ENCODE measurements around the gene PF4V1. TPM values are rescaled to one million over a fixed set of nuclear protein-coding genes. Genes with fewer than 3 reads are reported as not detected.

The PF4V1 gene
- total RNA-seq, 2 donors from 2014 or later = not detected

DNA sequence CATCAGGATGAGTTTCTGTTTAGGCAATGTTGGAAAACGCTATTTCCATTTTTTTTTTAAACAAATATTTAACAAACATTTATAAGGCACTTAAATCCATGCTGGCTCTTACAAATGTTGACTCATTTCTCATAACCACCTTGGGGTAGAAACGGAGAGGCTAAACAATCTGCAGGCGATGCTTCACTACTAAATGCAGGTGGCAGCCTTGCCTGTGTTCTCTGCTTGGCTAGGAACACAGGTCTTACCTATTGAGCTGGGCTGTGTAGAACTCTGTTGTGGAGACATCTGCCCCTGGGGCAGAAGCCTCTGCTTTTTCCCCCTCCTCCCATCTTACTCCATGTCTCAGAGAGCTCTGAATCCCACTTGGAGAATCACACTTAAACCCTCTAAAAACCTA is 14.7 kb downstream of the PF4V1 start:
- intact Hi-C loops (cut with DNase I, micrococcal nuclease) = no loop called here
- peak; percentile 69 for ATAC-seq
- DNase-seq = peak; percentile 36 to 74

DNA sequence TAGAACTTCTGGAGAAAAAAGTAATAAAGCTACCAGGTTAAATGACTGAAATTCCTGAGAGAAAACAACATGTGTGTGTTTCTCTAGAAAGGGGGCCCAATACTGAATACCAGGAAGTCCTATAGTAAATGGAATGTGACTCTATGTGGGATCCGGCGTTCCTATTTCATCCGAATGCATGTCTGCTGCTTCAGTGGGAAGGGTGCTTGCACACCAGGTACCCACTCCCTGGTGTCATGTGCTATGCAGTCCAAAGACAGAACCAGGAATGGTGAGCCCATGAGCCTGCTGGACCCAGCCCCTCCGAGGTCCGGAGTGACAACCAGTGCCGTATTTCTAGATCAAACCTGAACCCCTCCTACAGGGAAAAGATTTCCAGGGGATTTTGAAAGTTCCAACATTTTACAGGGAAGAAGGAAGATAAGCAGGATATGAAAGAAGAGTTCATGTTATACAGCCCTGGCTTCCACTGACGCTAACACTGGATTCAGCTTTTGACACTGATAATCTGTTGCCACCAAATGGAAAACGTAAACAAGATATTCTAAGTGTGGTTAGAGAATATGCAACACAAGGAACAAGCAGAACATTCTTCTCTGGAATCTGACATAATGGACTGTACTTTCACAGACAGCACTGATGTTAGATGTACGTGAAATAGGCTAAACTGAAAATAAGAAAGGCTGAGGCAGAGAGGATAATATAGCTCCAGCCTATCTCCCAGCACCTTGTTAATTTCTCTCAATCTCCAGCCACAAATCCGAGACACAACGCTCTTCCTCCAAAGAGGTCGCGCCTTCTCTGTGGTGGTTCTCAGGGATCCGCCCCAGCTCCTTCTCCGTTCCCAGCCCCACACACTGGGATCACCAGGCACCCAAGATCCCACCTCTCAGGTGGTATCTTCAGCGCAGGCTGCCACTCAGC is 15.4 kb downstream of the PF4V1 start:
- DNase-seq = peak in 1 of 2 donors; percentile 31

DNA sequence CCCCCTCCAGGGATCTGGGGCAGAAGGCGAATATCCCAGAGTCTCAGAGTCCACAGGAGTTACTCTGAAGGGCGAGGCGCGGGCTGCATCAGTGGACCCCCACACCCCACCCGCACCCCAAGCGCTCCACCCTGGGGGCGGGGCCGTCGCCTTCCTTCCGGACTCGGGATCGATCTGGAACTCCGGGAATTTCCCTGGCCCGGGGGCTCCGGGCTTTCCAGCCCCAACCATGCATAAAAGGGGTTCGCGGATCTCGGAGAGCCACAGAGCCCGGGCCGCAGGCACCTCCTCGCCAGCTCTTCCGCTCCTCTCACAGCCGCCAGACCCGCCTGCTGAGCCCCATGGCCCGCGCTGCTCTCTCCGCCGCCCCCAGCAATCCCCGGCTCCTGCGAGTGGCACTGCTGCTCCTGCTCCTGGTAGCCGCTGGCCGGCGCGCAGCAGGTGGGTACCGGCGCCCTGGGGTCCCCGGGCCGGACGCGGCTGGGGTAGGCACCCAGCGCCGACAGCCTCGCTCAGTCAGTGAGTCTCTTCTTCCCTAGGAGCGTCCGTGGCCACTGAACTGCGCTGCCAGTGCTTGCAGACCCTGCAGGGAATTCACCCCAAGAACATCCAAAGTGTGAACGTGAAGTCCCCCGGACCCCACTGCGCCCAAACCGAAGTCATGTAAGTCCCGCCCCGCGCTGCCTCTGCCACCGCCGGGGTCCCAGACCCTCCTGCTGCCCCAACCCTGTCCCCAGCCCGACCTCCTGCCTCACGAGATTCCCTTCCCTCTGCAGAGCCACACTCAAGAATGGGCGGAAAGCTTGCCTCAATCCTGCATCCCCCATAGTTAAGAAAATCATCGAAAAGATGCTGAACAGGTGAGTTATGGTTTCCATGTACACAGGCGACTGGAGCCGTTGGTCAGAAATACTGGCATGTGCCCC is 16.3 kb downstream of the PF4V1 start, which contains the start of gene CXCL1:
CXCL1 (plus strand) TSS at position 264 of the 926 bp plus-strand sequence; CDS start at position 342, 78 bp downstream.
- ATAC-seq = peak; percentile 75
- intact Hi-C loops (cut with DNase I, micrococcal nuclease) = no loop called here
- DNase-seq = peak; percentile 69 to 75

More for the DNA sequence above, 15.4 kb downstream of the PF4V1 start:
- peak; percentile 43 for ATAC-seq
- intact Hi-C loops (cut with DNase I, micrococcal nuclease) = no loop called here

DNA sequence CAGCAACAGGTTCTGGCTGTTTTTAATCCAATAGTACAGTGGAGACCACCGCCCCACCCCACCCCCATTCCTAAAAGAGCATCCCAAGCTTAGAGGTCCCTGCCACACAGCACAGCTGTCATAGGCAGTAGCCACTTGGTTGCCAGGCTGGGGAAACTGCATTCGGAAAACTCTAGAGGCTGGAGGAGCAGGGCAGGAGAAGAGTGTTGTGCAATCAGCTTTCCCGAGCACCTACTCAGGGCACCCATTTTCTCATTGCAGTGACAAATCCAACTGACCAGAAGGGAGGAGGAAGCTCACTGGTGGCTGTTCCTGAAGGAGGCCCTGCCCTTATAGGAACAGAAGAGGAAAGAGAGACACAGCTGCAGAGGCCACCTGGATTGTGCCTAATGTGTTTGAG is 17.2 kb downstream of the PF4V1 start:
- intact Hi-C loops (cut with DNase I, micrococcal nuclease) = no loop called here
- ATAC-seq (peak; percentile 32), DNase-seq (peak in 1 of 2 donors; percentile 41)

DNA sequence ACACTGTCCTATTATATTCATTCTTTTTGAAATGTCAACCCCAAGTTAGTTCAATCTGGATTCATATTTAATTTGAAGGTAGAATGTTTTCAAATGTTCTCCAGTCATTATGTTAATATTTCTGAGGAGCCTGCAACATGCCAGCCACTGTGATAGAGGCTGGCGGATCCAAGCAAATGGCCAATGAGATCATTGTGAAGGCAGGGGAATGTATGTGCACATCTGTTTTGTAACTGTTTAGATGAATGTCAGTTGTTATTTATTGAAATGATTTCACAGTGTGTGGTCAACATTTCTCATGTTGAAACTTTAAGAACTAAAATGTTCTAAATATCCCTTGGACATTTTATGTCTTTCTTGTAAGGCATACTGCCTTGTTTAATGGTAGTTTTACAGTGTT is 17.7 kb downstream of the PF4V1 start:
- intact Hi-C loops (cut with DNase I, micrococcal nuclease) = no loop called here
- ATAC-seq (no peak), DNase-seq (no peak)

DNA sequence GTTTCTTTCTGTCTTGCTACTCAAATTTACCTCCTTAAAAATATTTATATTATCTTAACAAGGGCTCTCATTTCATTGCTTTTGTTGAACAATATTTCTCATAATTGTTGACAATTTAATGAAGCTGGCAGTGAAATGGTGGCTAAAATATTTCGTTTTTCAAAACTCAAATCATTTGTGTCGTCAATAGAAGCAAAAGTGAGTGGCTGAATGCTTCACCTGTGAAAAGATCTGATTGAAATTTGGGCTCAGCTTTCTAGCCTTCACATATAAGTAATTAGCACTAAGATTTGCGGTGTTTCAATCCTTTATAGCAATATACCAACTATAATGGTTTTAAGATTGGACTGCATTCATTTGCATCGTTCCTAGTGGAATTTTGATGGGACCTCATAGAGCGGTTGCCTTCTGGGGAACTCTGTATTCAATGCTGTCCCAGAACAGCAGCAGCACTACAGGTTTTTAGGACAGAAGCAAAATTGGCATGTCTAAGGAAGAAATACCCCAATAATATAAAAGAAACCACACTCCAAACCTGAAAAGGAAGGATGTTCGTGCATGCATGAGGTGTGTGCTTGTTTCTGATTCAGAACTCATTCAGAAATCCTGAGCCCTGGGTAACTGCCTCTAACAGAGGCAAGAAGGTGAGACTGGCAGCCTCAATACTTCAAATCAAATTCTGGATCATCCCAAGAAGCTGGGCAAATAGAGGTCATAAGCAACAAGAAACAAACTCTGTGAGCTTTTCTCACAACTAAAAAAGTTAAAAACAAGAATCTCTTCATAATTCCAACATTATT is 18.6 kb downstream of the PF4V1 start:
- no peak for ATAC-seq
- DNase-seq = no peak
- intact Hi-C loops (cut with DNase I, micrococcal nuclease) = no loop called here

DNA sequence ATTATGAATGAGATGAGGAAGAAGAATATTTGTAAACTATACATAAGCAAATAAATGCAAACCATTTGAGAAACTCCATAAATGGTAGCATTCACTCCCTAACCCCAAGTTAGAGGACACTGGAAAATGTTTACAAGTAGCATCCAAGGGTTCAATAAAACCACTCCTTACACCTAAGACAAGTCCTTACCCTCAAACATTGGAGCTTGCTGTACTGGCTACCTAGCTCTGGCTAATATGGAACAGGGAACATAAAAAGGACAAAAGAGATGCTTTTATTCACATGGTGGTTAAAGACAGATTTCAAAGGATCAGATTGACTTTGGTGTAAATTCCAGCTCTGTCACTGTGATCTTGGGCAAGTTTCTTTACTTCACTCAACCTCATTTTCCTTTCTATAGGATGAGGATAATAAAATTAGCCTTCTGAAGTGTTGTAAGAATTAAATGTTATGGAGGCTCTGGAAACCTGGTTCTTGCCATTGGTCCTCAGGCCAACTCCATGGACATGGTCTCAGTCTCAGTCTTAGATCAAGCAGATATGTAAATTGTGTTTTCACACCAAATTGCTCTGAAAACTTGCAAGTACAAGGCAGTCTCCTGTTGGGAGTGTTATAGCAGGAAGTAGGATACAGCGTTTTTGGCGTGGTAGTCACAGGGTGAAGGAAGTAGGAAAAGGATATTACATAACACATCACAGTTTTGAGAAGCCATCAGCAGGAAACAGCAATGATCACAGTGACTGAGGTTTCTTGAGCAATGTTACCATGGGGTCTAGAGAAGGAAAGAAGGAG is 19.4 kb downstream of the PF4V1 start:
- ATAC-seq (no peak), DNase-seq (no peak)
- intact Hi-C loops (cut with DNase I, micrococcal nuclease) = no loop called here

DNA sequence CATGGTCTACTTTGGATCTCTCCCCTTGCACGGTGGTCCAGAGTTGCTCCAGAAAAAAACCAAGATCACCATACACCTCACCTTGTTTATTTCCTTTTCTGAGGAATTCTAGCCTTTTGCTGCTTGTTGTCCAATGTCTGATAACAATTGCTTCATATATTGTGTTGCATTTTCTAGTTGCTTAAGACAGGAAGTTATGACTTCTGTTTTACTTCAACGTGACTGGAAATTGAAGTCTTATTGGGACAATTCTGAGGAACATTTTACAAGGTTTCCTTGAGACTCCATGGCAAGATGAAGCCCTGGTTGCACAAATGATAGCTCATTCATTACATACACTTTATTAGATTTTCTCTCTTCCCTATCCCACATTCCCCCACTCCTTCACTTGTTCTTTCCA is 21.3 kb downstream of the PF4V1 start:
- DNase-seq (no peak), ATAC-seq (no peak)
- intact Hi-C loops (cut with DNase I, micrococcal nuclease) = no loop called here

DNA sequence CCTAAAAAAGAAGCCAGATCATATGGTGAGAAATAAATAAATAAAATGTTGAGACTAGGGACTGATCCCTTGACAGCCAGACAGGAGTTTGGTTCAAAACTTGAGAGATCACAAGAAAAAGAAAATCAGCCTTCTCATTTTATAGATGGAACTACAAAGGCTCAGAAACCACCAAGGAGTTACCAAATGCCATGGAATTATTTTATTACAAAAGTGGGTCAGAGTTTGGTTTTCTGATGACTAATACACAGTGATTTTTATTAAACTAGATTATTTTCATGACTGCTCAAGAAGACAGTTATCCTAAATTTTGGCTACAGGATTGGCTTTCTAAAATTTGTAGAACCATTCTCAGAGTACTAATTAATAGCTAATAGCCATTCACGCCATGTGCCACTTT is 22.3 kb downstream of the PF4V1 start:
- ATAC-seq = no peak

DNA sequence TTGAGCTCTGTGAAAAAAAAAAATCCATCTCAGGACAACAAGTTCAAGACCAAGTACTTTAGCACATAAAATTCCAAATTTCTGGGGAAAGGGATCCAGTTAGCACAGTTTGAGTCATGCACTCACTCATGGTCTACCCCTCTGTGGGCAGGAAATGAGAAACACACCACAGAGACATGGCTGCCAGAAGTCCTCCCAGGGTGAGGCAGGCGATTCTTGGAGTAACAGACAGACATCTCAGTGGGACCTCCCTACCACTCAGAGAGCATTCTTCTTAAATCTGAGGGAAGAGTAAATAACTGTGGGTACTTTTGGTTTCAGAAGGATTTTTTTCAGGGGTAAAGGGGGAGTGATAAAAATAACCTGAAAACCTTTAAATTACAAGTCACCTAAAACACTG is 30.2 kb downstream of the PF4V1 start:
- no peak for ATAC-seq
- no peak for DNase-seq
- intact Hi-C loops (cut with DNase I, micrococcal nuclease) = no loop called here

More for the DNA sequence above, 22.3 kb downstream of the PF4V1 start:
- intact Hi-C loops (cut with DNase I, micrococcal nuclease) = no loop called here
- DNase-seq = no peak

DNA sequence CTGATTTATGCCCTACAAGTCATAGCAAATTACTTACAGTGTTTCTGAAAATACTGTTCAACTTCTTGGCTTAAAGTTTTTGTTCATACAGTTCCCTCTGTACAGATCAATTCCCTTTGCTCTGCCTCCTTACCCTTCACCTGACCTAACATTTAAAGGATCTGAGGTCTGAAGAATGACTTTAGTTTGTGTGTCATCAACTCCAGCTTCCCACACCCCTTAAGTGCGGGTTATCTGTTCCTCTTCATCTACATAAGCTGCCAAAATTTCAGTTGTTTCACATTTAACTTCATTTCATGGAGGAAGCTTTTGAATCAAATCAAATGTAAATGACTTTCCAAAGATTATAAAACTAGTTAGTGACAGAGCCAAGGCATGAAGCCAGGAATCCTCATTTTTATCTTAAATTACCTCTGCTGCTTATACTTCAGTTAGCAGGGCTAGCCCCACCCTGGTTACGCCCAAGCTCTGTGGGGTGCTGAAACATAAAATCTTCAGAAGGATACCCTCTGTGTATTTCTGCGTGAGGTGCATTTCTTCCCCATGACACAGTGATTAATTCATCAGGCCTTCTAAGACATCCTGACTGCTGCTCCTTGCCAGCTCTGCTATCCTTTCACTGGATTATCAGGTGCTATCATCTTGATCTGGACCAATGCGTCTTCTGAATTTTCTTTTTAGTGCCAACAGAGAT is 32.6 kb downstream of the PF4V1 start:
- ATAC-seq (peak; percentile 64), DNase-seq (no peak)

DNA sequence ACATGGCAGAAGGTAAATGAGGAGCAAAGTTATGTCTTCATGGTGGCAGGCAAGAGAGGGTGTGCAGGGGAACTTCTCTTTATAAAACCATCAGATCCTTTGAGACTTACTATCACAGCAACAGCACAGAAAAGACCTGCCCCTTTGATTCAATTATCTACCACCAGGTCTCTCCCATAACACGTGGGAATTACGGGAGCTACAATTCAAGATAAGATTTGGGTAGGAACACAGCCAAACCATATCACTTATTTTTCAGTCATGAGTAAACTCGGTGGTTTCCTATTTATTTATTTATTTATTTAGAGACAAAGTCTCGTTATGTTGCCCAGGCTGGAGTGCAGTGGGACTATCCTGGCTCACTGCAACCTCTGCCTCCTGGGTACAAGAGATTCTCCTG is 38.2 kb downstream of the PF4V1 start:
- intact Hi-C loops (cut with DNase I, micrococcal nuclease) = no loop called here
- DNase-seq = no peak
- ATAC-seq = no peak

More for the DNA sequence above, 32.6 kb downstream of the PF4V1 start:
- intact Hi-C loops (cut with DNase I, micrococcal nuclease) = no loop called here

DNA sequence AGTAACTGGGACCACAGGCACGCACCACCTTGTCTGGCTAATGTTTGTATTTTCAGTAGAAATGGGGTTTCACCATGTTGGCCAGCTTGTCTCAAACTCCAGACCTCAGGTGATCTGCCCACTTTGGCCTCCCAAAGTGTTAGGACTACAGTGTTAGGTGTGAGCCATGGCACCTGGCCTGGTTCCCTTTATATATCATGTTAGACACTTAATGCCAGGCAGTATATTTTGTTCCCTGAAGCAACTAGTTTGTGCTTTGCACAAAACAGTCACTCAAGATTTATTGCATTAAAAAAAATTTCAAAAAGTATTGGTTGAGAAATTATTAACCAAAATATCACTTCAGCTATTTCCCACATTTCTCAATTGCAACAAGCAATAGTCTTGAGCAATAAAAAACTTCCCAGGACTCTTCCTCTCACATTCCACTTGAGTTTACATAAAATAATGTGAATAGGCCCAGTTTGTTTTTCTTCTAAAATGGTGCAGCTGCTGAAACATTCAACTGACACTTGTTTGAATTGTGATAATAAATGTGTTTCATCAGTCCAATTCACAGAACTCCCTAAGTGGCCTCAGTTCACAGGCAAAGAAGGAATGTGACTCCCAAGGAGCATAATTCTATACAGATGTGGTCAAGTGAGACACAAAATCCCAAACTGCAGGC is 38.8 kb downstream of the PF4V1 start:
- intact Hi-C loops (cut with DNase I, micrococcal nuclease) = no loop called here
- DNase-seq = no peak
- no peak for ATAC-seq

DNA sequence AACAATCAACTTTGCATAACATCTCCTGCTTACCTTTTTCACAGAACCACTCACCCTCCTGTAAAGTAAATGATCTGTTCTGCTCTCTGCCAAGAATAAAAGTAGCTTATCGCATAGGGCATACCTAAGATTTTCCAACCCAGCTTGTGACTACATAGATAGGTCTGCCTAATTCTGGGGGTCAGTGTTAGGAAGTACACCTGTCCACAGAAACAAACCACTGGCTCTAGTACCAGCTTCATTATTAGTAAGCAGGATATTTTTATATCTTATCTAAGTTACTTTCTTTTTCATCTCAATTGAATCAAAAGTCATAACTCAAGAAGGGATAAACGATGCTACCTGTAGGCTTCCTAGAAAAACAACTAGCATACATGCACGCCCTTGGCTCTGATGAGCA is 39.9 kb downstream of the PF4V1 start:
- ATAC-seq = no peak
- DNase-seq = no peak
- intact Hi-C loops (cut with DNase I, micrococcal nuclease) = no loop called here

DNA sequence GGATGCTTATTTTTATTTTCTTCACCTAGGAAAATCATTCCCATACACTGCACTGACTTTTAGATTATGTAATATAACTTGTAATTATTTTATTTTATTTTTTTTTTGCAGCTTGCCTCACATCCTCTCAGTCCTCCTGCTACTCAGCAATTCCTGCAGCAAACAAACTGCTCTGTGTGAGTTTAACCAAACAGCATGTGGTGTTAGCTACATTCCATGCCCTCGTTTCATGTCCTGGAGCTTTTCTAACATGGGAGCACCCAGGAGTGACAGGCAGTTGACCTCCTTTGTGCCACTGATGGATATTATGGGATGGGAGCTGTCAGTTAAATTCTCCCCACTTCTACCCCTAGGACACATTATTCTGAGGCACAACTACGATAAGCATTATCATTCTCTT is 40.9 kb downstream of the PF4V1 start:
- intact Hi-C loops (cut with DNase I, micrococcal nuclease) = no loop called here
- no peak for DNase-seq
- ATAC-seq = no peak

DNA sequence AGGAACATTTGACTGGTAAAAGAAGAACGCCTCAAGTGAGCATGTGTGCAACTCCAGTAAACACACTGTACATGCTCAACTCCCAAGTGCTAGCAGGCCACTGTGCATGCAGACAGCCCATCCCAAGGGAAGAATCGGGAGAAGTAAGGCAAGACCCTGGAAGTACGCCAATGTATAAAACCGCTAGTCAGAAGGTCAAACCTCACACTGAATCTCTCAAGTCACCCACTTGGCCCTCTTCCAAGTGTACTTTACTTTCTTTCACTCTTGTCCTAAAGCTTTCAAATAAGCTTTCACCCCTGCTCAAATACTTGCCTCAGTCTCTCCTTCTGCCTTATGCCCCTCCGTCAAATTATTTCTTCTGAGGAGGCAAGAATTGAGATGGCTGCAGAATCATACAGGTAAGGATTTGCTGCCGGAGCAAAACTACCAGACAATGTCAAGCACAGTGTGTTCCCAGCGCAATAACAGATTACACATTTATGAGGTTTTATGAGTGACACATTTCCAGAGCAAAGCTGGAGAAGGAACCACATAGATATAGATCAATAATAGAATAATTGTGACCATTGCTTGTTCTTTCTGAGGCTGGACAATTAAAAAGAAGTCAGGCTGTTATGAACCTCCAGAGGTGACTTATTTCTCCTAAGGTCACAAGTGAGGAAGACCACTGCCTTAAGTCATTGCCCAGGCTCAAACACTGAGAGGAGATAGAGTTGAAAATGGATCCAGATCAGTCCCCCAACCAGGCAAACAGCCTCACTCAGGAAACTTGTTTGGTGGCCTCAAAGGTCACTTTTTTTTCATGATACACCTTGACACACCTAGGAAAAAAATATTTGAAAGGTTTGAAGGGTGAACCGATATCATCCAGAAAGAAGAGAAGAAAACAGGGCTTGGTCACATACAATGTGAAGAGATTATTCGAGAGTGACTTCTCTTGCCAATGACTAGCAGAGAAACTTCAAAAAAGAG is 42.4 kb downstream of the PF4V1 start:
- intact Hi-C loops (cut with DNase I, micrococcal nuclease) = no loop called here
- ATAC-seq = peak; percentile 92
- peak; percentile 12 to 38 for DNase-seq
